SIG-M5 treated with dmso at 0.1 percent for 504 hours (cell line): Measurements from ENCODE around the gene SLC47A1.
A peak's percentile ranks its signal among the peaks of the same experiment; 100 is the strongest.
"Not testable (repeated sequence)": the region's sequence is repeated elsewhere in the genome, so short reads cannot be mapped to it uniquely, and the experiment has no call there.

Experiments
- DNase-seq: peaks from one replicate; lab custom pipeline; 2025; ENCODE audit not compliant: unreplicated experiment; lab: John Stamatoyannopoulos, UW

The SLC47A1 gene

DNA sequence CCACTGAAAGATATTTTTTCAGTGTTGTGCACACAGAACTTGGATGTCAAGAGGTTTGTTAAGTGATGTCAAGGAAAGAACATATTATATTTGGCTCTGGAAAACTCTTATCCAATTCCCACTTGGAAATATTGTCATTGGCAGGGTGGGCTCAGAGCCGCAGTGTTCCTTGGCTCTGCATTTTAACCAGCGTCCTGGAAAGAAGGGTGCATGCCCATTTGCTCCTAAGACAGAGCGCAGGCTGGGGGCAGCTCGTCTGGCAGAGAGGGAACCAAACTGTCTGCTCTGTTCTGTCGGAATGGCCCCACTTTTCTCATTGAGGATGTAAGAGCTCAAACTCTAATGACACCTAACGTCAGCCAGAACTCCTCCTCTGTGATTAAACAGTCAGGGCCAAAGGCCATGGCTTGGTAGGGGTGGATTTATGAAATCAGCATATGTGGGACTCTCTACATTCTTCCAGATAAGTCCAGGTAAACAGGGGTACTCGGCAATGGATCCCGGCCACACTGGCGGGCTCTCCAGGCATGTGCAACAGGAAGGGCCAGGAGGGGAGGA lies 18.0 kb downstream of the SLC47A1 start:
- no peak for DNase-seq

DNA sequence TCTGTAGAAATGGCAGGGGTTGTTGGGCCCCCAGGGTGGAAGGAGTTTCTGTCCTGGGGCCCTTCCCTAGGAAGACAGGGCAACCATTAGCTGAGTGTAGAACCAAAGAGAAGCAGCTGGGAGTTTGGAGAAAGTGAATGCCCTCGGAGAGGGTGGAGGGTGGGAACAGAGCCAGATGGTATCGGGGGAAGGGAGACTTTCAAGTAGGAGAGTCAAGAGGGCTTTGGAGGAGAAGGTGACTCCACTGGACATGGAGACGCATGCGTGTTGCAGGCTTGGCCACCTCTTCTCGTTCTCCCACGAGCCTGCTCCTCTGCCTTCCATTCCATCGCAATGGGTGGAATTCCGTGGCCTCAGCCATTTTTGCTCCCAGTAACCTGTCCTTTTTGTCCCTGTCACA lies 19.4 kb downstream of the SLC47A1 start:
- DNase-seq = no peak

DNA sequence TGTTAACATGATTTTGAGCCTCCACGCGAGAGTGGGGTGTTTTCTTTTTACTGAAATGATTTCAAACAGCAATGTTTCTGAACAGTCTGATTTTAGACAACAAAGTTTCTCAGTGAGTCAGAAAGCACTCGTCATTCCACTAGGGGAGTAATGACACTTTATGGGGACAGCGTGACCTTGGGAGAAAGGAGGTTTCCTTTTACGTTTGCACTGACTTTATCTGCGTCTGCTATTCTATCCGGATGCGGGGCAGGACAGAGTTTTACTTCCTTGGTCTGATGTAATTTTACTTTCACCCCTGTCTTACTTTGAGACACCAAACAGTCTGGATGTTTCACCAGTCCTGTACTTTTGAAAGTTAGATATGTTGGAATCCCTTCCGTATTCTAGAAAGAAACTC lies 20.7 kb downstream of the SLC47A1 start:
- DNase-seq = no peak

DNA sequence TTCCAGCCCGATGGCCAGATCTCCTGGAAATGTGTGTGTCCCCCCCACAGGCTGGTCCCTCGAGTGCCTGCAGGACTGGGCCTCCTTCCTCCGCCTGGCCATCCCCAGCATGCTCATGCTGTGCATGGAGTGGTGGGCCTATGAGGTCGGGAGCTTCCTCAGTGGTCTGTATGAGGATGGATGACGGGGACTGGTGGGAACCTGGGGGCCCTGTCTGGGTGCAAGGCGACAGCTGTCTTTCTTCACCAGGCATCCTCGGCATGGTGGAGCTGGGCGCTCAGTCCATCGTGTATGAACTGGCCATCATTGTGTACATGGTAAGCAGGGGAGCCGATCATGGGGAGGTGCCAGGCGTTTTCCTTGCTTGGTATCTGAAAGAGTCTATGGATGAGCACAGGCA lies 22.1 kb downstream of the SLC47A1 start:
- no peak for DNase-seq

DNA sequence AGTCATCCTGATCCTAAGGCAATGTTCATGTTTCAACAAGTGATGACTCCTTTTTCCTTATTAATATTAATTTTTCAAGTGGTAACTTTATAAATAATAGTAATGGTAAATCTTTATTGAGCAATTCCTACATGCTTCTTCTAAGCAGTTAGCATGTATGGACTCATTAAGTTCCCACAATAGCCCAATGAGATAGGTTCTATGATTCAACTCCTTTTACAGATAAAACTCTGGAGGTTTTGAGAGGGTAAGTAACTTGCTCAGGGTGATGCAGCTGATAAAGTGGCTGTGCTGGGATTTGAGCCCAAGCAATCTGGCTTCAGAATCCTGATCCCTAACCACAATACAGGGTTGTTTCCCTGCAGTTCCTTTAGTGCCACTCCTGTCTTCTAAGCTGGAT lies 25.3 kb downstream of the SLC47A1 start:
- no peak for DNase-seq

DNA sequence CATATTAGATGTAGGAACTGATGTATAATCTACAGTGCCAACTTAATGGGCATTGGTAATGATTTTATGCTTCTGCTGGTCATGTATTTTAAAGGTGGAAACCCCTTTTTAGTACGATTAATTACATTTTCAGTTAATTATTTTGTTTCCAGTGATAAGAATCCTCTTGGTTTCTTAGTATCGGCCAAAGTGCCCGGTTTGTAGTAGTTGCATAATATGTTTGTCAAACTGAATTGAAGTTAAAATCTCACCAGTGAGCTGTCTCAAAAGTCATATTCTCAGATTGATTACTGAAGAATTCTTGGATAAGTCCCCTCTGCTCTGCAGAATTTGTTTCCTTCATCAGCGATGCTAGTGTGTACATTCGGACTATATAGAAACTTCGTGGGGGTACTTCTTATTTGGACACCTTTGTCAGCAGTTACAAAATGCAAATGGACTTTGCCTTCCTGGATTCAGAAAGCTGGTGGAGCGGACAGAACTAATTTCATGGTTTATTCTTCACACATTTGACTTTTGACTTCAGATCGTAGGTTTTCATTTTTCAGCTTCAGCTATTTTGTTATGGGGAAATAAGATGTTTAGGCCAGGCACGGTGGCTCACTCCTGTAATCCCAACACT lies 28.2 kb downstream of the SLC47A1 start:
- DNase-seq = no peak

DNA sequence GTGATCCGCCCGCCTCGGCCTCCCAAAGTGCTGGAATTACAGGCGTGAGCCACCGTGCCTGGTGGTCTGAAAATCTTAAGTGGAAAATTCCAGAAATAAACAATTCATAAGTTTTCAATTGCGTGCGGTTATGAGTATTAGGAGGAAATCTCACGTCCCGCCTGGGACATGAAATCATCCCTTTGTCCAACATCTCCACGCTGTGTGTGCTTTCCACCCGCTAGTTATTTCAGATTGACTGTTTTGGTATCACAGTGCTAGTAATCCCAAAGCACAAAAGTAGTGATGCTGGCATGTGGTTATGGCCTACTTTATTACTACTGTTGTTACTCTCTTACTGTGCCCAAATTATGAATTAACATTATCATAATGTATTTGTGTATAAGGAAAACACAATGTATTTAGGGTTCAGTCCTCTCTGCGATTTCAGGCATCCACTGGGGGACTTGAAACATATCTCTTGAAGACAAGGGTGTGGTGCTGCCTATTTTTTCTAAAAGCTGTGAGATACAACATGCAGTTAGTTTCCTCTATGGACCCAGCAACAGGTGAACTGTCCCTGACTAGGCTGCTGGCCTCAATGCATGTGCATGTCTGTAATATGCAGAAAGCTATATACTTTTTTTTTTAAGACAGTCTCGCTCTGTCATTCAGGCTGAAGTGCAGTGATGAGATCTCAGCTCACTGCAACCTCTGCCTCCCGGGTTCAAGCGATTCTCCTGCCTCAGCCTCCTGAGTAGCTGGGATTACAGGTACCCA lies 32.3 kb downstream of the SLC47A1 start:
- DNase-seq = no peak

DNA sequence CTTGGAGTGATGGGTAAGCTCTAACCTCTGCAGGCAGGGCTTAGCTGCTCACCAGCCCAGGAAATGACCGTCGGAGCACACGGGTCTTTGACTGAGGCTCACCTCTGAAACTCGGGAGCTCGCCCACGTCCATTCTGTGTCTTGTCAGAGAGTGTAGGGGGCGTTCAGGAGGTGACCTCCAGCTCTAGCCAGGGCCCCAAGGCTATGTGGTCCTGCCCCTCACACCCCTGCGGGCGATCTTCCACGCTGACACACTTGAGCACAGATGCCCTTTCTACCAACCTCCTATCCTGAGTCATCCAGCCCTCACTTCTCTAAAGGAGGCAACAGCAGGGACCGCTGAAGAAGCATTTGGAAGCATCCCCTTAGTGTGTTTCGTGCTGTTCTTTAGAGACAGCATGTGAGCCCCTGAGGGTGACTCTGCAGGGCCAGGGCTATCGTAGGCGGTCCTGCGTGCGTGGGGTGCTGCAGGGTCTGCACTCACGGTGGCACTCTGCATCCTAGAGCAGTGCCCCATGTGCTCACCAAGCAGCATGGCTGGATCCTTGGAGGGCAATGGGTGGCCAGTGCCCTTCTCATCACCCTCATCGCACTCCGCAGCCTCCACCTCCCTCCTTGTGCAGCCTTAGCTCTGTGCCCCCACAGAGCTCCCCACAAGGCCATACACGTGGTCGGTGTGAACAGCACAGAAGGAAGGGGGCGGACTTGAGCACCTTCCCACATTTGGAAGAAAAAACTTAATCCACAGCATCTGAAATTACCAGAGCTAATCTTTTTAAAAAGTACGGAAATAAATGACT lies 33.8 kb downstream of the SLC47A1 start:
- DNase-seq = no peak

DNA sequence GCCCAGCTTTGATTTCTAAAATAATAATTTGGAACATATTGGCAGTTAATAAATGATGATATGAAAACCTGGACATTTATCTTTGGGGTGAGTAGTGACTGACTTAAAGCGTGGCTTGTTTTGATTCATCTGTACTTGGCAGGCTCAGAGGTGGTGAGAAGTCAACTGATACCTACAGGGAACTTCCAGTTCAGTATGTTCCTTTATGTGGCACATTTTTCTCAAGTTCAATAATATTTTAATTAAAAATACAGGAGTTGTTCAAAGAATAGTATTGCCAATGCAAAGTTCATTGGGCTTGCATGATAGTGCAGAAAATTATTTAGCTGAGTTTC lies 34.3 kb downstream of the SLC47A1 start:
- DNase-seq = no peak

DNA sequence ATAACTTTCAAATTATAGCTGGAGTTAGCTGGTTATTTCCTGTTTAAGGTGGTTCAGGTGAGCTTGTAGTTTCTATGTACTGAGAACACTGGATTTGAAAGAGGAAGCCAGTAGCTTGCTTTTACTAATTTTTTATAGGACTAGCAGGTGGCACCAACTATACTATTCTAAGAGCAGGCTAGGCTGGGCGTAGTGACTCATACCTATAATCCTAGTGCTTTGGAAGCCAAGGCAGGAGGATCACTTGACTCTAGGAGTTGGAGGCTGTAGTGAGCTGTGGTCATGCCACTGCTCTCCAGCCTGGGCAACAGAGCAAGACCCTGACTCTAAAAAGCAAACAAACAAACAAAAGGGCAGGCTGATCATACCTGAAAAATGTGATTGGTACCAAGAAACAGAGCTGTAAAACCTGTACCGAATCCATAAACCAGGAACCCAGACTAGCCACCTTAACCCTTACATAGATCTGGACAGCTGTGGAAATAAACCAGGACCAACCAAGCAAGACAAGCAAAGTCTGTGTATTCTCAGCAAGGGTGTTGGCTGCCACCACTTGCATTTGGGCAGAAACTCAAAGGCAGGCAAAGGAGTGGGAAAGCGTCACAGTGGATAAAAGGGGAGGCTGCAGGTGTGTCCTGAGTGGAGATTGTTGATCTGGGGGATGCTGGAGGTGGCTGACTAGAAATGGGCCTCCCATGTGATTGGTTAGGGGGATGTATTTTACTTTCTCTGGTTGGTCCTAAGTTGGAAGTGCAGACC lies 36.3 kb downstream of the SLC47A1 start:
- DNase-seq = no peak

DNA sequence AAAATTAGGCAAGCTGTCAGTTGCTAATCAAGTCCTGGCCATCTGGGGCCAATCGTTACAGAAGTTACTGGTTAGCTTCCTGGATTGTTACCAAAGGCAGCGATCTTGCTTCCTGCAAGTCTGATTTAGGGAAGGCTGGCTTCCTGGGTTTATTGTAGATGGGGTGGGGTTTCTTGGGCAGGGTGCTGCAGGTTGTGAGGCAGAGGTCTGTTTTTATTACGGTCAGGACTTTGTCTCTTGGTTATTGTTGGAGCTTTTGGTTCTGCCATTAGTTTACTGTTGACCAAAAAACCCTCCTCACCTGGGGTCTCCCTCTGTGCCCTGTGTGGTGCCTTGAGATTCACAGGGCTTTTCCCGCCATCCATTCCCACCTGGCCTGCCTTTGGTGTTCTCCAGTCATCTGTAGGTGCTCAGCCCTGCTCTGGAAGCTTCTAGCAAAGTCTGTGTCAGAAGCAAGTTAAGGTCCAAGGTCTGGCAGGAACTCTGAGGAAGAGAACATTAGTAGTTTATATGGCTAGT lies 36.9 kb downstream of the SLC47A1 start:
- peak; percentile 36 for DNase-seq

DNA sequence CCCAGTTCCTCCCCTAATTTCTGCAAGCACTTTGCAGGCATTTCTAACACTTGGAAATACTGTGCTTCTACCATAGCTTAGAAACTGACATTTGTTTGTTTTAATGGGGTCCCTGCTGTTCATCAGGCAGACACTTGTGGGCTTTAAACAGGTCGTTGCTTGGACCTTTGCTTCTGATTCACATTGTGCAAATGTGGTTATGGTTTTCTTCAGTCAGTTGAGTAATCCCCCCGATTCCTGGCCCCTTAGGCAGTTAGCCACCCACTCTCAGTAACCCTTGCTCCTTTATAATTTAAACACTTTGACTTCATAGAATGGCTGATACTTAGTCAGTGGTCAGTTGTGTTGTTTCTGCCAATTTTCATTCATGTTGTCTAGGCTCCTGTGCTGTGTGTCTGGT lies 39.4 kb downstream of the SLC47A1 start:
- peak; percentile 69 for DNase-seq

DNA sequence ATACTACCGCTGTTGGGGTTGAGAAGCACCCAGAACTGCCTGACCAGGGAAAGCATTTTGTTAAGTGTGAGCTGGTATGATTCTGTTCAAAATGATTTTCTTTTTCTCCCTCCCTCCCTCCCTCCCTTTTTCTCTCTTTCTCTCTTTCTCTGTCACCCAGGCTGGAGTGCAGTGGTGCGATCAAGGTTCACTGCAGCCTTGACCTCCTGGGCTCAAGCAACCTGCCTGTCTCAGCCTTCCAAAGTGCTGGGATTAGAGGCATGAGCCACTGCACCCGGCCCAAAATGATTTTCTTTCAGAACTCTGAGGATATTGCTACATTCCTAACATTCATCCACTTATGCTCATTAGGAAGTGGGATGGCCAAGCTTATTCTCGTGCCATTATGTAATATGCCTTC lies 41.3 kb downstream of the SLC47A1 start:
- no peak for DNase-seq

DNA sequence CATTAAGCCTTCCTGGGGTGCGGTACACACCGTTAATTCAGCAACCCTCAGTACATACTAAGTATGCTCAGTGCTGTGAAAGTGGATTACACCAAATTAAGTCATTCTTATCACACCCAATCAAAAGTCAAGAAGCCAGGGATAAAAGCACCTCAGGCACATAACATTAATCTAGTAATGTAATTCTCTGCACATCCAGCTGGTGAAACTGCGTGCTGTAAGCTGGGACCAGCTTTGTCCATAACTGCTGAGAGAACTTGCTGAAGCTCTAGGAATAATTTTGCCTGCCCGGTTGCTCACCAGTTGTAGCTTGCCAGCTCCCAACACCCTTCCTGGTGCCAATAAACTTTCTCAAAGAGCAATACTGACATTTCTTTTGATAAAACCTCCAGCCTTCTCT lies 44.9 kb downstream of the SLC47A1 start:
- DNase-seq = no peak

DNA sequence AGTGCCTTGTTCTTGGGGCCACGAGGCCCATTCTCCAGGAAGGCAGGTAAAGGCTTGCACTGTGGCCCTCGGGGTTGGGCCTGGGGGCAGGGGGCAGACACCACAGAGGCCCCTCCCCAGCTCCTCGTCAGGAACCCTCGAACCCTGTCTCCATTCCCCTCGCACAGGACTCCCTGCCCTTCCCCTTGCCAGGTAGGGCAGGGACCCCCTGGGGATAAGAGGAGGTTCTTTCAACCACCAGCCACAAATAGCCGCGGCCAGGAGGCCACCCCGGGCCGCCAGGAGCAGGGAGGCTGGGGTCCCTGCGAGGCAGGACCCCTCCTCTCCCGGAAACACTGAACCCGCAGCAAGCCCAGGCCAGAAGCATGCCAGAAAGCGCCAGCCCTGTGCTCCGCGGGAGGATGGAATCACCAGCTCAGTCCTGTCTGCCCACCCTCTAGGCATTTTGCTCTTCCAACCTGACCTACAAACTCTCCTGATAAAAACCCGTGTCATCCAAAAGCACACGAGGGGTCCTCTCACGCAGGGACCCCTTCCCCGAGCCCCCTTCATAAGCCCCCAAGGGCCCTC lies 45.6 kb downstream of the SLC47A1 start:
- DNase-seq = no peak

DNA sequence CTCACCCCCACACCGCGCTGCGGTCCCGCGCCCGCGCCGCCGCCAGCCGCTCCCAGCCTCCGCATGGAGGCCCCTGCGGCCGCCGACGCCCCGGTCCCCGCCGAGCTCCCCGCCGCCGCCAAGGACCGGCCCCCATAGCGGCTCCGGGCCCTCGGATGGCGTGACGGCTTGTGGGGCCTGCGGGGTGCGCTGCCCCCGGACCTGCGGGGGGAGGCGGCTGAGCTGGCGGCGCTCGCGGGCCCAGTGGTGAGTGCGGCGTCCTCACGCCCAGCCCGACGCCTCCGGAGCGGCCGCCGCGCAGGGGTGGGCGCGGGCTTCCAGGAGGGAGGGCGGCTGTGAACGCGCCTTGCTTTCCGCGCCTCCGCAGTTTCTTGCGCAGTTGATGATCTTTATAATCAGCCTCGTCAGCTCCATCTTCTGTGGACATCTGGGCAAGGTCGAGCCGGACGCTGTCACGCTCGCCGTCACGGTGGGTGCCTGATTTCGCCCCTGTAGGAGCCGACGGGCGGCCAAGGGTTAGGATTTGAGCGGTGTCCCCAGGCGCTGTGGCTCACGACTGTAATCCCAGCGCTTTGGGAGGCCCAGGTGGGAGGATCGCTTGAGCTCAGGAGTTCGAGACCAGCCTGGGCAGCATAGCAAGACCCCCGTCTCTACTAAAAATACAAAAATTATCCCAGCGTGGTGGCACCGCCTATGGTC lies 46.4 kb downstream of the SLC47A1 start:
- no peak for DNase-seq

DNA sequence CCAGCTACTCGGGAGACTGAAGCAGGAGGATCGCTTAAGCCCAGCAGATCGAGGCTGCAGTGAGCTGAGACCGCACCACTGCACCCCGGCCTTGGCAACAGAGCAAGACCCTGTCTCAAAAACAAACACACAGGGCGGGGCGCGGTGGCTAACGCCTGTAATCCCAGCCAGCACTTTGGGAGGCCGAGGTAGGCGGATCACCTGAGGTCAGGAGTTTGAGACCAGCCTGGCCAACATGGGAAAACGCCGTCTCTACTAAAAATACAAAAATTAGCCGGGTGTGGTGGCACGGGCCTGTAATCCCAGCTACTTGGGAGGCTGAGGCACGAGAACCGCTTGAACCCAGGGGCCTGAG lies 46.9 kb downstream of the SLC47A1 start:
- DNase-seq = not testable (repeated sequence)

DNA sequence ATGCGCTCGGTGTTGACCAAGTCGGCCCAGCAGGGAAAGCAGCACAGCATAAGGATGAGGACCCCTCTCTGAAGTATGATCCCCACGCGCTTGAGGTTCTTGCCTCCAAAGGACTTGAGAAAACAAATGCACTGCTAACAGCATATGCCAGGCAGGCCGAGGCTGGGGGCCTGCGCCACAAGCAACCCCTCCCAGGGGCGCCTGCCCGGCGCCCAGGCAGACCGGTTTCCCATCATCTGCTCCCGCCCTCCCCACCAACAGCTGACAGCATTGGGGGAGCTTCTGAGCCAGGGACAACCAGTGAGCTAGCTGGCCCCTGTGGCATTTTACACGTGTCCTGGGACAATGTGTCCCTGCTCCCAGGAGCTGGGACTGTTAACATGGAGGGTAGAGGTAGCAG lies 48.5 kb downstream of the SLC47A1 start:
- not testable (repeated sequence) for DNase-seq

DNA sequence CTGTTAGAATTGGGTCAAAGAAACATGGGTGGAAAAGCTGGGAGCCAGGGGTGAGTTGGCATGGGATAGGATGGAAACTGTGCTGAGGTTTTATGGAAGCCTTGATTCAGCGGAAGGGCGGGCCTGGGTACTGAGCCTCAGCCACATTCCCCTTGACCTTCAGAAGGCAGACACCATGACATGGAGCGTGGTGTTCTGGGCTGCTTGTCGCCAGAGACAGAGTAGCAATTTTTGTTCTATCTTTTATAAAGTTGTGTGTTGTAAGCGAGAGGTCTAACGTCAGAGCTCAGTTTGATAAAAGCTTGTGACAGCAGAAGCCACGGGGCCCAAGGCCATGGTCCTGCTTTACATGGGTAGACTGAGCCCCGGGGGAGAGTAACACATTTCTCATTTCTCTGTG lies 50.2 kb downstream of the SLC47A1 start:
- no peak for DNase-seq

DNA sequence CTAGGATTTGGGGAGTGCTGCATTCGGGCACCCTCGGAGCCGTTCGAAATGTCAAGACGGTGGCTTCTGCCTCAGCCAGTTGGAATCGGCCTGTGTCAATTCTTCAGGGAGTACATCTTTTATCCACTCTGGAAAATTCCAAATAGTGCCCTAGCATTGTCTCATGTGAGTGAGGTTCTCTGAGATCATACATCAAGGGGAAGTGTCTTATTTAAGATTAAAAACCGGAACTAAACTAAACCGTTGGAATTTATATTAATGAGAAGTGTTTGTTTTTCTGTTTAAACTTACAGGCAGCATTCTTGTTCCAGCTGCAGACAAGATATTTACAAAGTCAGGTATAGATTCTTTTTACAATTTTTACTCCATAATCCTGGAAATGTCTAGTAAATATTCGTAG lies 56.8 kb downstream of the SLC47A1 start:
- no peak for DNase-seq
